CD4-positive, alpha-beta T cell (primary cell): ENCODE data around the gene CACNA2D3. TPM values are rescaled to one million over a fixed set of nuclear protein-coding genes. Genes with fewer than 3 reads are reported as not detected.
"Not testable (repeated sequence)": the region's sequence is repeated elsewhere in the genome, so short reads cannot be mapped to it uniquely, and the experiment has no call there.

Experiments used
- ATAC-seq: fragments of 200-7000 bp; cut with Tn5 transposase; one replicate; pipeline ENCODE4 v1.10.0; 2022; ENCODE audit warnings: mild to moderate bottlenecking; ENCODE audit not compliant: poor library complexity
- CTCF ChIA-PET: fragments of 350-600 bp; sonication (Branson Sonifier 250); formaldehyde crosslinking; loops from one replicate; lab custom pipeline; 2021; ENCODE audit warnings: antibody characterized with exemption, inconsistent platforms; lab: Charles Lee
- POLR2A ChIA-PET: fragments of 350-600 bp; sonication (Branson Sonifier 250); formaldehyde crosslinking; loops from one replicate; lab custom pipeline; 2021; ENCODE audit warnings: antibody characterized with exemption, inconsistent platforms; lab: Charles Lee
- DNase-seq, 14 experiments: peaks; one replicate each; pipeline ENCODE4 v3.0.0-alpha.2; 2013 to 2020; ENCODE audit warnings: mixed read lengths in 2 of 14
- H3K27ac ChIP-seq, 2 donors: one replicate each; pipeline versions ENCODE4 v1.5.1 to v1.7.0; 2013; ENCODE audit warnings: low read length in 2 of 2, low read depth in 1 of 2, mild to moderate bottlenecking in 1 of 2
- H3K27me3 ChIP-seq, 2 experiments: 1 replicate in 1 of 2; 2 replicates in 1 of 2; pipeline versions ENCODE4 v1.6.1 to v1.7.0; 2013; ENCODE audit warnings: low read length in 2 of 2, control low read depth in 1 of 2, mild to moderate bottlenecking in 1 of 2, moderate library complexity in 1 of 2; ENCODE audit not compliant: insufficient read depth in 2 of 2, control insufficient read depth in 1 of 2
- H3K36me3 ChIP-seq: one replicate; pipeline ENCODE4 v1.6.1; 2013; ENCODE audit warnings: low read length, control low read depth; ENCODE audit not compliant: insufficient read depth
- H3K4me1 ChIP-seq: one replicate; pipeline ENCODE4 v1.6.1; 2013; ENCODE audit warnings: low read length, control low read depth; ENCODE audit not compliant: insufficient read depth
- H3K4me3 ChIP-seq: one replicate; pipeline ENCODE4 v1.5.1; 2013; ENCODE audit warnings: mild to moderate bottlenecking, low read length, moderate library complexity
- H3K9me3 ChIP-seq, 2 experiments: 1 replicate in 1 of 2; 2 replicates in 1 of 2; pipeline versions ENCODE4 v1.6.1 to v1.7.0; 2013; ENCODE audit warnings: low read length in 2 of 2, mild to moderate bottlenecking in 2 of 2, control low read depth in 1 of 2, moderate library complexity in 1 of 2; ENCODE audit not compliant: control insufficient read depth in 1 of 2, insufficient read depth in 1 of 2
- H3K27ac Mint-ChIP-seq: one replicate; pipeline ENCODE4 v1.8.0; 2020; ENCODE audit warnings: mixed read lengths
- H3K27me3 Mint-ChIP-seq: one replicate; pipeline ENCODE4 v1.8.0; 2021; ENCODE audit warnings: mixed read lengths
- H3K36me3 Mint-ChIP-seq: one replicate; pipeline ENCODE4 v1.8.0; 2021; ENCODE audit warnings: low read depth, mixed read lengths
- H3K4me1 Mint-ChIP-seq: one replicate; pipeline ENCODE4 v1.8.0; 2021; ENCODE audit warnings: low read depth, mixed read lengths
- H3K4me3 Mint-ChIP-seq: one replicate; pipeline ENCODE4 v1.8.0; 2020; ENCODE audit warnings: mild to moderate bottlenecking, mixed read lengths
- H3K9me3 Mint-ChIP-seq: one replicate; pipeline ENCODE4 v1.8.0; 2020; ENCODE audit warnings: mixed read lengths
- CTCF ChIP-seq: fragments of 200-600 bp; IDR thresholded peaks from one replicate; pipeline ENCODE4 v1.8.0; 2022; ENCODE audit warnings: antibody characterized with exemption, mild to moderate bottlenecking
- intact Hi-C, 2 experiments: fragments of 100-400 bp; cut with DNase I in 1 of 2; cut with micrococcal nuclease in 1 of 2; formaldehyde crosslinking; loops; one replicate each; pipeline versions ENCODE4 v1.15.1 to v1.9.0; 2023 to 2025; cut with DNase I, micrococcal nuclease
- total RNA-seq, 174 experiments: library from RNA in 2 of 174; stranded (reverse) in 2 of 174; gene quantifications; one replicate each; pipeline ENCODE4 v1.2.3 and lab custom pipeline; 2021 to 2026

The CACNA2D3 gene
- total RNA-seq, 2 experiments from 2014 or later: 0.08 TPM; not detected in 1

GRCh38 chr3:54970895-54971294, 848.5 kb downstream of the CACNA2D3 start:
- TF ChIP-seq CTCF: no peak
- ATAC-seq: no peak
- no peaks in the 10 kb centered on the region for H3K4me1 Mint-ChIP-seq
- intact Hi-C loops: no loop called here
- peaks cover 11% of the 10 kb centered on the region for H3K27me3 Mint-ChIP-seq
- H3K9me3 Mint-ChIP-seq: peaks cover 8% of the 10 kb centered on the region
- Histone ChIP-seq H3K27me3 (no peaks in the 10 kb centered on the region), H3K27ac (no peak overlapping the region), H3K4me3 (no peak overlapping the region), H3K36me3 (no peaks in the 10 kb centered on the region), H3K4me1 (no peaks in the 10 kb centered on the region), H3K9me3 (peaks cover 0 to 3% of the 10 kb centered on the region in 2 experiments)
- H3K36me3 Mint-ChIP-seq: no peaks in the 10 kb centered on the region
- no peak for DNase-seq
- CTCF ChIA-PET: no interaction called here
- POLR2A ChIA-PET: no interaction called here
- H3K27ac Mint-ChIP-seq: no peak overlapping the region
- no peak overlapping the region for H3K4me3 Mint-ChIP-seq

- ATAC-seq: no peak
- H3K4me1 Mint-ChIP-seq: no peaks in the 10 kb centered on the region
- H3K27me3 Mint-ChIP-seq: peaks cover 5% of the 10 kb centered on the region
- H3K4me3 ChIP-seq: no peak overlapping the region
- H3K4me3 Mint-ChIP-seq: no peak overlapping the region
- H3K36me3 ChIP-seq: no peaks in the 10 kb centered on the region
- H3K4me1 ChIP-seq: no peaks in the 10 kb centered on the region
- H3K27ac ChIP-seq: no peak overlapping the region
- H3K27ac Mint-ChIP-seq: no peak overlapping the region
- intact Hi-C loops: no loop called here
- ChIA-PET POLR2A (no interaction called here), CTCF (no interaction called here)
- no peaks in the 10 kb centered on the region for H3K36me3 Mint-ChIP-seq
- no peak for DNase-seq
- peaks cover 10% of the 10 kb centered on the region for H3K9me3 Mint-ChIP-seq
- no peak for TF ChIP-seq CTCF
- H3K27me3 ChIP-seq: no peaks in the 10 kb centered on the region
- peaks cover 0 to 7% of the 10 kb centered on the region in 2 experiments for H3K9me3 ChIP-seq
Measured at GRCh38 chr3:54977439-54977838, 855.1 kb downstream of the CACNA2D3 start.

GRCh38 chr3:54977946-54978345, 855.6 kb downstream of the CACNA2D3 start:
- H3K36me3 Mint-ChIP-seq, H3K4me3 ChIP-seq, ATAC-seq, H3K4me1 Mint-ChIP-seq, H3K4me3 Mint-ChIP-seq, H3K4me1 ChIP-seq, H3K27ac ChIP-seq, H3K27me3 ChIP-seq, CTCF ChIA-PET, POLR2A ChIA-PET, H3K27me3 Mint-ChIP-seq, H3K9me3 ChIP-seq, H3K36me3 ChIP-seq, DNase-seq, intact Hi-C loops, H3K27ac Mint-ChIP-seq: not testable (repeated sequence)
- peaks cover 10% of the 10 kb centered on the region for H3K9me3 Mint-ChIP-seq

GRCh38 chr3:54982807-54983206, 860.5 kb downstream of the CACNA2D3 start:
- TF ChIP-seq CTCF: no peak
- peaks cover 7% of the 10 kb centered on the region for H3K9me3 Mint-ChIP-seq
- H3K4me1 Mint-ChIP-seq: no peaks in the 10 kb centered on the region
- no peak for DNase-seq
- no peak for ATAC-seq
- POLR2A ChIA-PET: no interaction called here
- no peaks in the 10 kb centered on the region for H3K36me3 ChIP-seq
- no peak overlapping the region for H3K4me3 Mint-ChIP-seq
- H3K36me3 Mint-ChIP-seq: no peaks in the 10 kb centered on the region
- H3K4me3 ChIP-seq: no peak overlapping the region
- H3K4me1 ChIP-seq: no peaks in the 10 kb centered on the region
- no peaks in the 10 kb centered on the region for H3K27me3 Mint-ChIP-seq
- peaks cover 0 to 2% of the 10 kb centered on the region in 2 experiments for H3K27me3 ChIP-seq
- intact Hi-C loops: no loop called here
- CTCF ChIA-PET: no interaction called here
- no peak overlapping the region for H3K27ac ChIP-seq
- H3K27ac Mint-ChIP-seq: no peak overlapping the region
- H3K9me3 ChIP-seq: peaks cover 0 to 4% of the 10 kb centered on the region in 2 experiments
